Measurements from ENCODE around the gene EMILIN3.

GRCh38 chr20:41353530-41353929 is 13.1 kb downstream of the EMILIN3 start:
- TF ChIP-seq CTCF (IDR thresholded peaks at IDR 0.05; ENCODE audit: poor library complexity) (no peak), EZH2 (IDR thresholded peaks at IDR 0.05; ENCODE audit: borderline replicate concordance) (no peak)
